ENCODE results near the gene ERCC6L2.

ERCC6L2 gene

DNA sequence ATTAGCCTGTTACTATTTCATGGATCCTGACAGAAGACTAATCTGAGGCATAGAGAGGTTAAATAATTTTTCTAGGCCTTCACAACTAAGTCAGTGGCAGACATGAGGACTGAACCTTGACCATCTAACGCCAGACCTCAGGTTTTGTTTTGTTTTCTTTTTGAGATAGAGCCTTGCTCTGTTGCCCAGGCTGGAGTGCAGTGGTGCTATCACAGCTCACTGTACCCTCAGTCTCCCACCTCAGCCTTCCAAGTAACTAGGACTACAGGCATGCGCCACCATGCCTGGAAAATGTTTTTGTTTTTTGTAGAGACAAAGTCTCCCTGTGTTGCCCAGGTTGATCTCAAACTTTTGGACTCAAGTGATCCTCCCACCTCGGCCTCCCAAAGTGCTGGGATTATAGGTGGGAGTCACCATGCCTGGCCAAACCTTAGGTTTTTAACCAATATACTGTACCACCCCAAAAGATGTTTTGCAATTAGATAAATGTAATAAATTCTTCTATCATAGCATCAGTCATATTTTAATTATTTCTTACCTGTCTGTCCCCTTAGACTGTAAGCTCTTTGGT lies 35.4 kb downstream of the ERCC6L2 start:
- Histone ChIP-seq H3K4me3 (ENCODE audit: low read length) (no peak overlapping the region), H3K27me3 (ENCODE audit: low read depth, low read length) (no peaks in the 10 kb centered on the region), H2AFZ (ENCODE audit: low read depth, low read length) (no peak overlapping the region), H3K4me1 (ENCODE audit: low read length) (no peaks in the 10 kb centered on the region), H3K36me3 (replicated peaks; ENCODE audit: low read depth, low read length) (peaks cover 8% of the 10 kb centered on the region), H4K20me1 (ENCODE audit: insufficient read depth, low read length) (no peaks in the 10 kb centered on the region), H3K79me2 (ENCODE audit: low read length) (no peaks in the 10 kb centered on the region), H3K9me3 (ENCODE audit: insufficient read depth, low read length) (no peaks in the 10 kb centered on the region), H3K9ac (ENCODE audit: low read length) (no peak overlapping the region), H3K27ac (ENCODE audit: low read length) (no peak overlapping the region), H3K4me2 (ENCODE audit: low read length) (no peak overlapping the region)
- no peak for TF ChIP-seq EZH2phosphoT487 (IDR thresholded peaks at IDR 0.05; ENCODE audit: low read depth)
- TF ChIP-seq, protein P1, sequence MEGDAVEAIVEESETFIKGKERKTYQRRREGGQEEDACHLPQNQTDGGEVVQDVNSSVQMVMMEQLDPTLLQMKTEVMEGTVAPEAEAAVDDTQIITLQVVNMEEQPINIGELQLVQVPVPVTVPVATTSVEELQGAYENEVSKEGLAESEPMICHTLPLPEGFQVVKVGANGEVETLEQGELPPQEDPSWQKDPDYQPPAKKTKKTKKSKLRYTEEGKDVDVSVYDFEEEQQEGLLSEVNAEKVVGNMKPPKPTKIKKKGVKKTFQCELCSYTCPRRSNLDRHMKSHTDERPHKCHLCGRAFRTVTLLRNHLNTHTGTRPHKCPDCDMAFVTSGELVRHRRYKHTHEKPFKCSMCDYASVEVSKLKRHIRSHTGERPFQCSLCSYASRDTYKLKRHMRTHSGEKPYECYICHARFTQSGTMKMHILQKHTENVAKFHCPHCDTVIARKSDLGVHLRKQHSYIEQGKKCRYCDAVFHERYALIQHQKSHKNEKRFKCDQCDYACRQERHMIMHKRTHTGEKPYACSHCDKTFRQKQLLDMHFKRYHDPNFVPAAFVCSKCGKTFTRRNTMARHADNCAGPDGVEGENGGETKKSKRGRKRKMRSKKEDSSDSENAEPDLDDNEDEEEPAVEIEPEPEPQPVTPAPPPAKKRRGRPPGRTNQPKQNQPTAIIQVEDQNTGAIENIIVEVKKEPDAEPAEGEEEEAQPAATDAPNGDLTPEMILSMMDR (IDR thresholded peaks at IDR 0.05; ENCODE audit: low read depth, low read length), result no peak

DNA sequence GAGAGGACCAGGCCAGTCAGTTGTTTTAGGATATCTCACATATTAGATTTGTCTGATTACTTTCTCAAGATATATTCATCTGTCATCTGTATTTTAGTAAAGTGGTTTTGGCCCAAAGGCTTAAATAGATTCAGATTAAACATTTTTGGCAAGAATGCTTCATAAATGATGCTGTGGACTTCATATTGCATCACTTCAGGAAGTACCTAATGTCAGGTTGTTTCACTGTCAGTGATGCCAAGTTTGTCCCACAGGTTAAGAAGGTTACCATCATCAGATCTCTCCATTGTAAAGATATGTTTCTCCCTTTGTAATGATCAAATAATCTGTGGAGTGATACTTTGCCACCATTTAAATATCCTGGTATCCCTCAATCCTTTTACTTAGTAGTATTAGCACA lies 37.3 kb downstream of the ERCC6L2 start:
- H3K9ac ChIP-seq (ENCODE audit: low read length), result no peak overlapping the region
- no peak overlapping the region for H3K4me3 ChIP-seq (ENCODE audit: low read length)
- no peaks in the 10 kb centered on the region for H4K20me1 ChIP-seq (ENCODE audit: insufficient read depth, low read length)
- no peaks in the 10 kb centered on the region for H3K4me1 ChIP-seq (ENCODE audit: low read length)
- no peak overlapping the region for H3K27ac ChIP-seq (ENCODE audit: low read length)
- no peaks in the 10 kb centered on the region for H3K79me2 ChIP-seq (ENCODE audit: low read length)
- no peaks in the 10 kb centered on the region for H3K9me3 ChIP-seq (ENCODE audit: insufficient read depth, low read length)
- peaks cover 11% of the 10 kb centered on the region for H3K36me3 ChIP-seq (replicated peaks; ENCODE audit: low read depth, low read length)
- H3K4me2 ChIP-seq (ENCODE audit: low read length), result no peak overlapping the region
- no peak for TF ChIP-seq EZH2phosphoT487 (IDR thresholded peaks at IDR 0.05; ENCODE audit: low read depth)
- TF ChIP-seq, protein P1 (IDR thresholded peaks at IDR 0.05; ENCODE audit: low read depth, low read length), result no peak
- no peaks in the 10 kb centered on the region for H3K27me3 ChIP-seq (ENCODE audit: low read depth, low read length)
- H2AFZ ChIP-seq (ENCODE audit: low read depth, low read length), result no peak overlapping the region

DNA sequence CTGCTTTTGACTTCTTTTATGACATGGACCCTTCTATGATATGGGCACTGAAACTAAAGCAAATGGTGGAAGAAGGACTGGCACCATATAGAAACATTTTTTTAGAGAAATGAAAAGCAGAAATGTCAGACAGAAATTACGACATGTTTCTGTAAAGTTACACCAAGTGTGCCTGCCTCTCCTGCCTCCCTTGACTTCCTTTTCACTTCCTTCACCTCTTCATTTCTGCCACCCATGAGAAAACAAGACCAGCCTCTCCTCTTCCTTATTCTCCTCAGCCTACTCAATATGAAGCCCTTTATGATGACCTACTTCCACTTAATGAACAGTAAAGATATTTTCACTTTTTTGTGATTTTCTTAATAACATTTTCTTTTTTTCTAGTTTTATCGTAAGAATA lies 44.5 kb downstream of the ERCC6L2 start:
- Histone ChIP-seq H3K27me3 (ENCODE audit: low read depth, low read length) (no peaks in the 10 kb centered on the region), H4K20me1 (ENCODE audit: insufficient read depth, low read length) (no peaks in the 10 kb centered on the region), H2AFZ (ENCODE audit: low read depth, low read length) (no peak overlapping the region), H3K27ac (ENCODE audit: low read length) (peak overlapping the region; percentile 83), H3K9me3 (ENCODE audit: insufficient read depth, low read length) (no peaks in the 10 kb centered on the region), H3K4me1 (ENCODE audit: low read length) (peaks cover 14% of the 10 kb centered on the region), H3K4me2 (ENCODE audit: low read length) (peak overlapping the region; percentile 42), H3K9ac (ENCODE audit: low read length) (peak overlapping the region; percentile 20; the same call in 1 of the 2 replicates), H3K79me2 (ENCODE audit: low read length) (no peaks in the 10 kb centered on the region), H3K36me3 (replicated peaks; ENCODE audit: low read depth, low read length) (peaks cover 31% of the 10 kb centered on the region), H3K4me3 (ENCODE audit: low read length) (no peak overlapping the region)
- no peak for TF ChIP-seq EZH2phosphoT487 (IDR thresholded peaks at IDR 0.05; ENCODE audit: low read depth)
- TF ChIP-seq, protein P1 (IDR thresholded peaks at IDR 0.05; ENCODE audit: low read depth, low read length), result no peak

DNA sequence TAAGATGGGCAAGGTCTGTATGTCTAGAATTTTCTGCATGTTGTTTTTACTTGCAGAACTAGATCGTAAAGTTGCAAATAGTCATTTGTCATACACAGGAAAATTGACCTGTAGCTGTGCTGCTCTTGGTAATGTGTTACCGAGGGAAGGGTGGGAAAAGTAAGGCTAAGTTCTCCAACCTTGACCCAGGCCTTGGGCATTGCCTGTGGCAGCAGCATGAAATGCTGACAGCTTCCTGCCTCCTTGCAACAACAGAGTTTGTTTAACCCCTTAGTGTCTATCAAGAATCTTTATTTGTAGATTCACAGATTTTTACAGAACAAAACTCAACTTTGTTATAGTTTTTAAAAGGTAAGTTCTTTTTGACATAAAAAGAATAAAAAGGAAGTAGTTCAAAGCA lies 48.3 kb downstream of the ERCC6L2 start:
- Histone ChIP-seq H3K36me3 (replicated peaks; ENCODE audit: low read depth, low read length) (peaks cover 34% of the 10 kb centered on the region), H2AFZ (ENCODE audit: low read depth, low read length) (no peak overlapping the region), H3K9me3 (ENCODE audit: insufficient read depth, low read length) (no peaks in the 10 kb centered on the region), H3K4me3 (ENCODE audit: low read length) (no peak overlapping the region), H4K20me1 (ENCODE audit: insufficient read depth, low read length) (no peaks in the 10 kb centered on the region), H3K27me3 (ENCODE audit: low read depth, low read length) (no peaks in the 10 kb centered on the region), H3K9ac (ENCODE audit: low read length) (no peak overlapping the region), H3K27ac (ENCODE audit: low read length) (no peak overlapping the region), H3K79me2 (ENCODE audit: low read length) (no peaks in the 10 kb centered on the region), H3K4me2 (ENCODE audit: low read length) (no peak overlapping the region), H3K4me1 (ENCODE audit: low read length) (peaks cover 14% of the 10 kb centered on the region)
- no peak for TF ChIP-seq EZH2phosphoT487 (IDR thresholded peaks at IDR 0.05; ENCODE audit: low read depth)
- TF ChIP-seq, protein P1 (IDR thresholded peaks at IDR 0.05; ENCODE audit: low read depth, low read length), result no peak
